Measurements from ENCODE around the gene TRAF2. TPM values are rescaled to one million over a fixed set of nuclear protein-coding genes. Genes with fewer than 3 reads are reported as not detected.
A peak's percentile ranks its signal among the peaks of the same experiment; 100 is the strongest.

Gene TRAF2
- total RNA-seq, 5 donors from 2014 or later (not counting 1 experiment from before 2014, with no cell fraction given), result 20.9 to 38.7 (median 33.7) TPM

GRCh38 chr9:136900988-136901515 lies 14.7 kb downstream of the TRAF2 start:
- no peak for DNase-seq
- ATAC-seq (replicated peaks in 1 of 4), result no peak
- Mint-ChIP-seq H3K4me1 (peaks cover 35 to 48% (median 39%) of the 10 kb centered on the region in 3 donors), H3K27ac (peak overlapping the region; percentile 97 to 98), H3K4me3 (peak overlapping the region; percentile 61 to 75 (median 68)), H3K9me3 (no peaks in the 10 kb centered on the region), H3K27me3 (no peaks in the 10 kb centered on the region), H3K36me3 (peaks cover 14% of the 10 kb centered on the region)
- WGBS (ENCODE audit: insufficient coverage), result 72% methylated on average over 13 of the region's 13 CpGs
- H3K27ac ChIP-seq (ENCODE audit: low read length), result peak overlapping the region; percentile 95
- H3K36me3 ChIP-seq (ENCODE audit: control insufficient read depth in 2 of 2, extremely low read depth in 1 of 2, insufficient read depth in 1 of 2, low read length in 1 of 2), result peaks cover 0 to 30% of the 10 kb centered on the region in 2 donors
- POLR2A ChIA-PET, result no interaction called here
- CTCF ChIA-PET, result interaction anchor here (0.5 to 1.1 kb wide), 4 partner anchors 25 to 212 kb away, joined by 3 to 5 read pairs (median 4); partner anchors contain the start of gene AJM1 (in 1 of the 2)
- peaks cover 18 to 53% of the 10 kb centered on the region in 2 experiments for H3K4me1 ChIP-seq (ENCODE audit: control insufficient read depth in 1 of 2, extremely low read depth in 1 of 2, insufficient read depth in 2 of 2, low read length in 2 of 2)
- H3K4me3 ChIP-seq (ENCODE audit: control insufficient read depth in 1 of 2, extremely low read depth in 1 of 2, low read length in 1 of 2), result no peak overlapping the region
- no peaks in the 10 kb centered on the region for H3K27me3 ChIP-seq (replicated peaks in 1 of 2; ENCODE audit: control insufficient read depth in 2 of 2, extremely low read depth in 1 of 2, insufficient read depth in 2 of 2, low read length in 1 of 2)
- H3K9me3 ChIP-seq, result no peaks in the 10 kb centered on the region

GRCh38 chr9:136901516-136902258 lies 15.4 kb downstream of the TRAF2 start:
- CTCF ChIA-PET, result interaction anchor here (0.5 to 1.2 kb wide), 7 partner anchors 15 to 521 kb away, joined by 3 to 5 read pairs (median 4); partner anchors contain the start of genes AJM1 (in 1 of the 2), EXD3 (in 1 of the 2), NOXA1 (in 1 of the 2) and RABL6 (in 1 of the 2)

GRCh38 chr9:136902259-136902821 lies 16.0 kb downstream of the TRAF2 start:
- Mint-ChIP-seq H3K9me3 (no peaks in the 10 kb centered on the region), H3K4me1 (peaks cover 36 to 45% (median 36%) of the 10 kb centered on the region in 3 donors), H3K4me3 (peak overlapping the region; percentile 61 to 75 (median 68)), H3K27me3 (no peaks in the 10 kb centered on the region), H3K27ac (peak overlapping the region; percentile 97 to 98), H3K36me3 (peaks cover 18% of the 10 kb centered on the region)
- Histone ChIP-seq H3K4me1 (ENCODE audit: control insufficient read depth in 1 of 2, extremely low read depth in 1 of 2, insufficient read depth in 2 of 2, low read length in 2 of 2) (peaks cover 18 to 50% of the 10 kb centered on the region in 2 experiments), H3K9me3 (no peaks in the 10 kb centered on the region), H3K27ac (ENCODE audit: low read length) (peak overlapping the region; percentile 95), H3K27me3 (replicated peaks in 1 of 2; ENCODE audit: control insufficient read depth in 2 of 2, extremely low read depth in 1 of 2, insufficient read depth in 2 of 2, low read length in 1 of 2) (no peaks in the 10 kb centered on the region), H3K4me3 (ENCODE audit: control insufficient read depth in 1 of 2, extremely low read depth in 1 of 2, low read length in 1 of 2) (peak overlapping the region in 1 of 2 donors; percentile 6), H3K36me3 (ENCODE audit: control insufficient read depth in 2 of 2, extremely low read depth in 1 of 2, insufficient read depth in 1 of 2, low read length in 1 of 2) (peaks cover 8 to 32% of the 10 kb centered on the region in 2 donors)
- ChIA-PET CTCF (interaction anchor here in 1 of 2 donors (0.5 to 1.2 kb wide), 7 partner anchors 16 to 1074 kb away, joined by 3 to 5 read pairs (median 4); partner anchors contain the start of genes AJM1, EXD3, NOXA1 and RABL6), POLR2A (interaction anchor here in 1 of 2 donors (1.1 kb wide), 1 partner anchor 20 kb away, joined by 3 read pairs; no protein-coding TSS in a partner anchor)
- WGBS (ENCODE audit: insufficient coverage), result 17% methylated on average over 12 of the region's 15 CpGs
- peak in 34 of 35 experiments; percentile 42 to 93 (median 80) for DNase-seq
- ATAC-seq (replicated peaks in 1 of 4), result peak; percentile 66 to 91 (median 77)

More at GRCh38 chr9:136901516-136902258, 15.4 kb downstream of the TRAF2 start:
- peak overlapping the region; percentile 95 for H3K27ac ChIP-seq (ENCODE audit: low read length)
- 20% methylated on average over 15 of the region's 20 CpGs for WGBS (ENCODE audit: insufficient coverage)
- H3K4me1 ChIP-seq (ENCODE audit: control insufficient read depth in 1 of 2, extremely low read depth in 1 of 2, insufficient read depth in 2 of 2, low read length in 2 of 2), result peaks cover 18 to 50% of the 10 kb centered on the region in 2 experiments
- peak overlapping the region; percentile 97 to 98 for H3K27ac Mint-ChIP-seq
- no peaks in the 10 kb centered on the region for H3K9me3 Mint-ChIP-seq
- H3K36me3 ChIP-seq (ENCODE audit: control insufficient read depth in 2 of 2, extremely low read depth in 1 of 2, insufficient read depth in 1 of 2, low read length in 1 of 2), result peaks cover 5 to 29% of the 10 kb centered on the region in 2 donors
- no peaks in the 10 kb centered on the region for H3K27me3 Mint-ChIP-seq
- no peaks in the 10 kb centered on the region for H3K27me3 ChIP-seq (replicated peaks in 1 of 2; ENCODE audit: control insufficient read depth in 2 of 2, extremely low read depth in 1 of 2, insufficient read depth in 2 of 2, low read length in 1 of 2)
- H3K4me1 Mint-ChIP-seq, result peaks cover 35 to 50% (median 39%) of the 10 kb centered on the region in 3 donors
- DNase-seq (peak in 34 of 35 experiments; percentile 35 to 82 (median 64)), ATAC-seq (replicated peaks in 1 of 4) (peak; percentile 59 to 69 (median 62))
- H3K4me3 Mint-ChIP-seq, result peak overlapping the region; percentile 61 to 75 (median 68)
- peaks cover 18% of the 10 kb centered on the region for H3K36me3 Mint-ChIP-seq
- POLR2A ChIA-PET, result interaction anchor here in 1 of 2 donors (1.1 kb wide), 1 partner anchor 19 kb away, joined by 3 read pairs; no protein-coding TSS in a partner anchor
- H3K4me3 ChIP-seq (ENCODE audit: control insufficient read depth in 1 of 2, extremely low read depth in 1 of 2, low read length in 1 of 2), result peak overlapping the region in 1 of 2 donors; percentile 26
- no peaks in the 10 kb centered on the region for H3K9me3 ChIP-seq

DNA sequence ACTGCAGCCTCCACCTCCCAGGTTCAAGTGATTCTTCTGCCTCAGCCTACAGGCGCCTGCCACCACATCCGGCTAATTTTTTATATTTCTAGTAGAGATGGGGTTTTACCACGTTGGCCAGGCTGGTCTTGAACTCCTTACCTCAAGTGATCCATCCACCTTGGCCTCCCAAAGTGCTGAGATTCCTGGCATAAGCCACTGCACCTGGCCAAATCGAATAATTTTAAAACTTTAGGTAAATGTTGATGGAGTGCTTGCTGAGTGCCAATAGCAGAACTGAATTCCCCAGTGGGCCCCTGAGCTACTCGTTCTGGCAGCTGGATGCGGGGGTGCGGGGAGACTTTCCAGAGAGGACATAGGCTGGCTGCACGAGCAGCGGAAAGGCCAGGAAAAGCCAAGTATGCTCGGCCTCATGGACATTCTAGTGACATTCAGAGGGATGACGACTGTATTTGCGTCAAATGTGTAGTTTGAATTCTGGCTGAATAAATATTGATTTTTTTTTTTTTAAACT lies 16.8 kb downstream of the TRAF2 start:
- DNase-seq (peak in 2 of 35 experiments; percentile 14 to 32), ATAC-seq (replicated peaks in 1 of 4) (no peak)
- Histone ChIP-seq H3K27ac (ENCODE audit: low read length) (peak overlapping the region; percentile 95), H3K36me3 (ENCODE audit: control insufficient read depth in 2 of 2, extremely low read depth in 1 of 2, insufficient read depth in 1 of 2, low read length in 1 of 2) (peaks cover 11 to 38% of the 10 kb centered on the region in 2 donors), H3K4me3 (ENCODE audit: control insufficient read depth in 1 of 2, extremely low read depth in 1 of 2, low read length in 1 of 2) (no peak overlapping the region), H3K4me1 (ENCODE audit: control insufficient read depth in 1 of 2, extremely low read depth in 1 of 2, insufficient read depth in 2 of 2, low read length in 2 of 2) (peaks cover 18 to 48% of the 10 kb centered on the region in 2 experiments), H3K27me3 (replicated peaks in 1 of 2; ENCODE audit: control insufficient read depth in 2 of 2, extremely low read depth in 1 of 2, insufficient read depth in 2 of 2, low read length in 1 of 2) (no peaks in the 10 kb centered on the region), H3K9me3 (no peaks in the 10 kb centered on the region)
- no peaks in the 10 kb centered on the region for H3K9me3 Mint-ChIP-seq
- H3K4me1 Mint-ChIP-seq, result peaks cover 36 to 45% (median 38%) of the 10 kb centered on the region in 3 donors
- H3K27me3 Mint-ChIP-seq, result no peaks in the 10 kb centered on the region
- peaks cover 21% of the 10 kb centered on the region for H3K36me3 Mint-ChIP-seq
- H3K27ac Mint-ChIP-seq, result peak overlapping the region; percentile 97 to 98
- POLR2A ChIA-PET, result interaction anchor here in 1 of 2 donors (1.1 kb wide), 1 partner anchor 21 kb away, joined by 3 read pairs; no protein-coding TSS in a partner anchor
- CTCF ChIA-PET, result interaction anchor here in 1 of 2 donors (0.6 to 1.2 kb wide), 4 partner anchors 17 to 1074 kb away, joined by 3 to 4 read pairs (median 4); partner anchors contain the start of gene TRAF2
- 83% methylated on average over 9 of the region's 12 CpGs for WGBS (ENCODE audit: insufficient coverage)
- H3K4me3 Mint-ChIP-seq, result peak overlapping the region in 1 of 3 donors; percentile 68

DNA sequence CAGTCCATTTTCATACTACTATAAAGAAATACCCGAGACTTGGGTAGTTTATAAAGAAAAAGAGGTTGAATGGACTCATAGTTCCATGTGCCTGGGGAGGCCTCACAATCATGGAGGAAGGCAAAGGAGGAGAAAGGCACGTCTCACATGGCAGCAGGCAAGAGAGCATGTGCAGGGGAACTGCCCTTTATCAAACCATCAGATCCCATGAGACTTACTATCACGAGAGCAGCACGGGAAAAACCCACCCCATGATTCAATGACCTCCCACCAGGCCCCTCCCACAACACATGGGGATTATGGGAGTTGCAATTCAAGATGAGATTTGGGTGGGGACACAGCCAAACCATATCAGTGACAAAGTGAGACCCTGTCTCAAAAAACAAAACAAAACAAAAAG lies 19.9 kb downstream of the TRAF2 start:
- ATAC-seq (replicated peaks in 1 of 4) (no peak), DNase-seq (no peak)
- no peaks in the 10 kb centered on the region for H3K27me3 Mint-ChIP-seq
- H3K9me3 Mint-ChIP-seq, result no peaks in the 10 kb centered on the region
- peaks cover 19% of the 10 kb centered on the region for H3K36me3 Mint-ChIP-seq
- no peaks in the 10 kb centered on the region for H3K9me3 ChIP-seq
- H3K27ac ChIP-seq (ENCODE audit: low read length), result no peak overlapping the region
- peak overlapping the region in 1 of 2 donors; percentile 65 for H3K27ac Mint-ChIP-seq
- ChIA-PET POLR2A (no interaction called here), CTCF (no interaction called here)
- peaks cover 19 to 25% of the 10 kb centered on the region in 2 donors for H3K36me3 ChIP-seq (ENCODE audit: control insufficient read depth in 2 of 2, extremely low read depth in 1 of 2, insufficient read depth in 1 of 2, low read length in 1 of 2)
- WGBS (ENCODE audit: insufficient coverage), result no CpG with 5 or more reads among the region's 4 CpGs
- H3K4me3 Mint-ChIP-seq, result no peak overlapping the region
- H3K4me3 ChIP-seq (ENCODE audit: control insufficient read depth in 1 of 2, extremely low read depth in 1 of 2, low read length in 1 of 2), result no peak overlapping the region
- H3K4me1 Mint-ChIP-seq, result peaks cover 27 to 35% (median 29%) of the 10 kb centered on the region in 3 donors
- H3K4me1 ChIP-seq (ENCODE audit: control insufficient read depth in 1 of 2, extremely low read depth in 1 of 2, insufficient read depth in 2 of 2, low read length in 2 of 2), result peaks cover 15 to 41% of the 10 kb centered on the region in 2 experiments
- H3K27me3 ChIP-seq (replicated peaks in 1 of 2; ENCODE audit: control insufficient read depth in 2 of 2, extremely low read depth in 1 of 2, insufficient read depth in 2 of 2, low read length in 1 of 2), result no peaks in the 10 kb centered on the region

Data from T-cell (primary cell).